HUES64 (cell line): ENCODE results near the gene TRMT11.
"Not testable (repeated sequence)": the region's sequence is repeated elsewhere in the genome, so short reads cannot be mapped to it uniquely, and the experiment has no call there.

Experiments used
- H3K27ac ChIP-seq: 2 replicates; pipeline ENCODE4 v1.7.0; 2013; ENCODE audit warnings: low read depth, low read length, inconsistent platforms
- H3K27me3 ChIP-seq: 2 replicates; pipeline ENCODE4 v1.6.1; 2013; ENCODE audit warnings: mild to moderate bottlenecking, low read length; ENCODE audit not compliant: insufficient read depth
- H3K36me3 ChIP-seq: 2 replicates; pipeline ENCODE4 v1.6.1; 2013; ENCODE audit warnings: mild to moderate bottlenecking, low read length; ENCODE audit not compliant: insufficient read depth
- H3K4me1 ChIP-seq: 2 replicates; pipeline ENCODE4 v1.6.1; 2013; ENCODE audit warnings: mild to moderate bottlenecking, low read length, moderate library complexity; ENCODE audit not compliant: insufficient read depth
- H3K4me3 ChIP-seq: 2 replicates; pipeline ENCODE4 v1.5.1; 2013; ENCODE audit warnings: mild to moderate bottlenecking, low read length, moderate library complexity
- H3K9ac ChIP-seq: 2 replicates; pipeline ENCODE4 v1.6.1; 2013; ENCODE audit warnings: mild to moderate bottlenecking, low read depth, low read length
- H3K9me3 ChIP-seq: 2 replicates; pipeline ENCODE4 v1.6.1; 2013; ENCODE audit warnings: low read depth, low read length; ENCODE audit not compliant: insufficient read depth
- WGBS: fragments of 150-250, 120-280 bp; methylation state at CpG from one replicate; pipeline ENCODE4 v1.1.7; 2013; ENCODE audit warnings: missing lambda C conversion rate; 5-methylcytosine and 5-hydroxymethylcytosine counted together

Gene TRMT11

GRCh38 chr6:125995972-125996580 lies 9.7 kb downstream of the TRMT11 start:
- H3K36me3 ChIP-seq = peaks cover 40% of the 10 kb centered on the region
- H3K27me3 ChIP-seq = no peaks in the 10 kb centered on the region
- WGBS = 50% methylated on average over 5 of the region's 8 CpGs

GRCh38 chr6:126002755-126003679 lies 16.7 kb downstream of the TRMT11 start:
- Histone ChIP-seq H3K9ac (no peak overlapping the region), H3K9me3 (no peaks in the 10 kb centered on the region), H3K27ac (no peak overlapping the region), H3K36me3 (peaks cover 100% of the 10 kb centered on the region), H3K4me1 (no peaks in the 10 kb centered on the region), H3K27me3 (no peaks in the 10 kb centered on the region), H3K4me3 (no peak overlapping the region)
- 97% methylated on average over 6 of the region's 8 CpGs for WGBS

More at GRCh38 chr6:125995972-125996580, 9.7 kb downstream of the TRMT11 start:
- no peaks in the 10 kb centered on the region for H3K4me1 ChIP-seq
- H3K4me3 ChIP-seq = no peak overlapping the region
- no peak overlapping the region for H3K27ac ChIP-seq
- H3K9ac ChIP-seq = no peak overlapping the region
- no peaks in the 10 kb centered on the region for H3K9me3 ChIP-seq

GRCh38 chr6:126007800-126008199 lies 21.5 kb downstream of the TRMT11 start:
- Histone ChIP-seq H3K9ac (no peak overlapping the region), H3K36me3 (peaks cover 100% of the 10 kb centered on the region), H3K27me3 (no peaks in the 10 kb centered on the region), H3K4me3 (no peak overlapping the region), H3K27ac (no peak overlapping the region), H3K9me3 (no peaks in the 10 kb centered on the region), H3K4me1 (no peaks in the 10 kb centered on the region)

- peaks cover 100% of the 10 kb centered on the region for H3K36me3 ChIP-seq
These were observed 23.7 kb downstream of the TRMT11 start for GRCh38 chr6:126010040-126010439.

GRCh38 chr6:126015863-126016262 lies 29.5 kb downstream of the TRMT11 start:
- H3K36me3 ChIP-seq = peaks cover 97% of the 10 kb centered on the region
- H3K4me1 ChIP-seq = no peaks in the 10 kb centered on the region
- 71% methylated on average over 1 of the region's 1 CpG for WGBS
- H3K27ac ChIP-seq = no peak overlapping the region
- no peaks in the 10 kb centered on the region for H3K9me3 ChIP-seq
- H3K4me3 ChIP-seq = no peak overlapping the region
- no peak overlapping the region for H3K9ac ChIP-seq
- H3K27me3 ChIP-seq = no peaks in the 10 kb centered on the region

More at GRCh38 chr6:126010040-126010439, 23.7 kb downstream of the TRMT11 start:
- Histone ChIP-seq H3K4me1 (no peaks in the 10 kb centered on the region), H3K9me3 (no peaks in the 10 kb centered on the region), H3K27me3 (no peaks in the 10 kb centered on the region), H3K9ac (no peak overlapping the region), H3K4me3 (no peak overlapping the region), H3K27ac (no peak overlapping the region)
- 98% methylated on average over 2 of the region's 4 CpGs for WGBS

- Histone ChIP-seq H3K4me3 (no peak overlapping the region), H3K9ac (no peak overlapping the region), H3K27me3 (no peaks in the 10 kb centered on the region), H3K4me1 (no peaks in the 10 kb centered on the region), H3K36me3 (peaks cover 97% of the 10 kb centered on the region), H3K9me3 (no peaks in the 10 kb centered on the region), H3K27ac (no peak overlapping the region)
- 92% methylated on average over 1 of the region's 2 CpGs for WGBS
These were observed 30.3 kb downstream of the TRMT11 start for GRCh38 chr6:126016591-126016990.

- no peak overlapping the region for H3K4me3 ChIP-seq
- H3K36me3 ChIP-seq = peaks cover 96% of the 10 kb centered on the region
- H3K4me1 ChIP-seq = no peaks in the 10 kb centered on the region
- no peak overlapping the region for H3K9ac ChIP-seq
- H3K27me3 ChIP-seq = no peaks in the 10 kb centered on the region
- no peak overlapping the region for H3K27ac ChIP-seq
- H3K9me3 ChIP-seq = no peaks in the 10 kb centered on the region
These were observed 31.3 kb downstream of the TRMT11 start for GRCh38 chr6:126017668-126018067.

GRCh38 chr6:126020305-126021050 lies 34.1 kb downstream of the TRMT11 start:
- Histone ChIP-seq H3K27ac (no peak overlapping the region), H3K9ac (no peak overlapping the region), H3K4me1 (no peaks in the 10 kb centered on the region), H3K9me3 (no peaks in the 10 kb centered on the region), H3K4me3 (no peak overlapping the region), H3K27me3 (no peaks in the 10 kb centered on the region), H3K36me3 (peaks cover 97% of the 10 kb centered on the region)
- 97% methylated on average over 5 of the region's 5 CpGs for WGBS

- H3K9me3 ChIP-seq, H3K4me1 ChIP-seq, H3K9ac ChIP-seq, H3K4me3 ChIP-seq, H3K27me3 ChIP-seq, H3K27ac ChIP-seq: not testable (repeated sequence)
- peaks cover 95% of the 10 kb centered on the region for H3K36me3 ChIP-seq
- 87% methylated on average over 2 of the region's 3 CpGs for whole genome bisulfite sequencing
These were observed 37.1 kb downstream of the TRMT11 start for GRCh38 chr6:126023474-126023873.

- 100% methylated on average over 1 of the region's 2 CpGs for WGBS
- H3K27me3 ChIP-seq = no peaks in the 10 kb centered on the region
- H3K4me3 ChIP-seq = no peak overlapping the region
- H3K4me1 ChIP-seq = no peaks in the 10 kb centered on the region
- H3K27ac ChIP-seq = no peak overlapping the region
- peaks cover 87% of the 10 kb centered on the region for H3K36me3 ChIP-seq
- no peaks in the 10 kb centered on the region for H3K9me3 ChIP-seq
- H3K9ac ChIP-seq = no peak overlapping the region
These were observed 39.7 kb downstream of the TRMT11 start for GRCh38 chr6:126026001-126026400.

- H3K27me3 ChIP-seq = no peaks in the 10 kb centered on the region
- H3K27ac ChIP-seq = no peak overlapping the region
- no peak overlapping the region for H3K9ac ChIP-seq
- H3K36me3 ChIP-seq = peaks cover 83% of the 10 kb centered on the region
- no peaks in the 10 kb centered on the region for H3K4me1 ChIP-seq
- no peak overlapping the region for H3K4me3 ChIP-seq
- H3K9me3 ChIP-seq = no peaks in the 10 kb centered on the region
These were observed 41.3 kb downstream of the TRMT11 start for GRCh38 chr6:126027601-126028000.
